AG04449 (cell line): Measurements from ENCODE around the gene COPE.

Experiments used
- CTCF ChIA-PET: fragments of 350-600 bp; formaldehyde crosslinking; extraction: SDS; loops from one replicate; lab custom pipeline; 2021; ENCODE audit warnings: antibody characterized with exemption; lab: Yijun Ruan, JAX
- POLR2A ChIA-PET: fragments of 400-600, 350-600 bp; formaldehyde crosslinking; extraction: SDS; loops from one replicate; lab custom pipeline; 2020; ENCODE audit warnings: antibody characterized with exemption, inconsistent platforms; lab: Yijun Ruan, JAX
- DNase-seq: peaks from one replicate; pipeline ENCODE4 v3.0.0-alpha.2; 2010; ENCODE audit warnings: low read depth, low spot score
- H3K4me3 ChIP-seq: 2 replicates; pipeline ENCODE4 v1.5.1; 2011; ENCODE audit warnings: low read depth, mild to moderate bottlenecking, control low read depth, low read length
- TF ChIP-seq, protein P1 (sequence below): IDR thresholded peaks from one replicate; pipeline ENCODE4 v1.5.1; 2011; ENCODE audit warnings: mild to moderate bottlenecking, moderate library complexity, low read length, control low read depth, inconsistent platforms; ENCODE audit not compliant: insufficient read depth; ENCODE audit errors: missing control alignments

Gene COPE

DNA sequence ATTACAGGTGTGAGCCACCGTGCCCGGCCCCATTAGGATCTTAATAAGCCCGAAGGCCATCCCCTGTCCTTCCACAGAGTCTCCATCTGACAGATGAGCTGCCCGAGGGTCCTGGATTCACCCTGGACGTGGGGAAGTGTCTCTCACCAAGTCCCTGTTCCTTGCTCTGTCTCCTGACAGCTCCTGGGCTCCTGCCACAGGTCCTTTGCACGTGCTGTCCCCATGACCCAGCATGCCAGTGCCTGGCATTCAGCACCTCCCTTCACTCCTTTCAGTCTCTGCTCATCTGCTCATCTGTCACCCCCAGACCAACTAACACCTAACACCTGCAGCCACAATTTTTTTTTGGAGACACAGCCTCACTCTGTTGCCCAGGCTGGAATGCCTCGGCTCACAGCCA, 37.7 kb downstream of the COPE start:
- ChIA-PET CTCF (interaction anchor here (1.0 to 10.1 kb wide), 4 partner anchors 9 to 34 kb away, joined by 3 to 101 read pairs (median 7); no protein-coding TSS in a partner anchor), POLR2A (no interaction called here)
- no peak for DNase-seq
- TF ChIP-seq, protein P1, sequence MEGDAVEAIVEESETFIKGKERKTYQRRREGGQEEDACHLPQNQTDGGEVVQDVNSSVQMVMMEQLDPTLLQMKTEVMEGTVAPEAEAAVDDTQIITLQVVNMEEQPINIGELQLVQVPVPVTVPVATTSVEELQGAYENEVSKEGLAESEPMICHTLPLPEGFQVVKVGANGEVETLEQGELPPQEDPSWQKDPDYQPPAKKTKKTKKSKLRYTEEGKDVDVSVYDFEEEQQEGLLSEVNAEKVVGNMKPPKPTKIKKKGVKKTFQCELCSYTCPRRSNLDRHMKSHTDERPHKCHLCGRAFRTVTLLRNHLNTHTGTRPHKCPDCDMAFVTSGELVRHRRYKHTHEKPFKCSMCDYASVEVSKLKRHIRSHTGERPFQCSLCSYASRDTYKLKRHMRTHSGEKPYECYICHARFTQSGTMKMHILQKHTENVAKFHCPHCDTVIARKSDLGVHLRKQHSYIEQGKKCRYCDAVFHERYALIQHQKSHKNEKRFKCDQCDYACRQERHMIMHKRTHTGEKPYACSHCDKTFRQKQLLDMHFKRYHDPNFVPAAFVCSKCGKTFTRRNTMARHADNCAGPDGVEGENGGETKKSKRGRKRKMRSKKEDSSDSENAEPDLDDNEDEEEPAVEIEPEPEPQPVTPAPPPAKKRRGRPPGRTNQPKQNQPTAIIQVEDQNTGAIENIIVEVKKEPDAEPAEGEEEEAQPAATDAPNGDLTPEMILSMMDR, result no peak
- no peak overlapping the region for H3K4me3 ChIP-seq

DNA sequence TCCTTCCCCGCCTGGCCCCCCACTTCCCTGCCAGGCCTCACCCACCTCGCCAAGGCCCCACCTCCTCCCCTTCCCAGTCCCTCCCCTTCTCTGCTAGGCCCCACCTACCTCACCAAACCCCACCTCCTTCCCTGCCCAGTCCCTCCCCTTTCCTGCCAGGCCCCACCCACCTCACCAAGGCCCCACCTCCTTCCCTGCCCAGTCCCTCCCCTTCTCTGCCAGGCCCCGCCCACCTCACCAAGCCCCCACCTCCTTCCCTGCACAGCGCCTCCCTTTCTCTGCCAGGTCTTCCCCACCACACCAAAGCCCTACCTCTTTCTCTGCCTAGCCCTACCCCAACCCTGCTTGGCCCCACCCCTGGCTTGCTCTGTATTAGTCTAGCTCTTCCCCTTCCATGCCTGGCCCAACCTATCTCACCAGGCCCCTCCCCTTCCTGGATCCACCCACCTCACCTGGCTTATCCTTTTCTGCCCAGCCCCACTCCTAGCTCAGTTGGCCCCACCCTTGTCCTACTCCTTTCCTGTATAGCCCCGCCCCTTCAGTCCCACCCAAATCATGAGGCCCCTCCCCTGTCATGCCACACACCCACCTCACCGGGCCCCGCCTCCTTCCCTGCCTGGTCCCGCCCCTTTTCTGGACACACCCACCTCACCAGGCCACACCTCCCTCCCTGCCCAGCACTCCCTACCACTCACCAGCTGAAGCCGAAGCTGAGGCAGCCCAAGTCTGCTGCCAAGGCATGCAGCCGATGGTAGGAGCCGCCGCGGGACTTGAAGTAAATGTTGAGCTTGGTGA, 39.4 kb downstream of the COPE start:
- DNase-seq, result no peak
- TF ChIP-seq, protein P1, result no peak
- no peak overlapping the region for H3K4me3 ChIP-seq
- POLR2A ChIA-PET, result no interaction called here
- CTCF ChIA-PET, result interaction anchor here (1.0 to 10.1 kb wide), 3 partner anchors 14 to 32 kb away, joined by 3 to 101 read pairs (median 9); no protein-coding TSS in a partner anchor

GRCh38 chr19:18878858-18879578, 40.2 kb downstream of the COPE start:
- CTCF ChIA-PET, result interaction anchor here (2.3 to 10.1 kb wide), 2 partner anchors 13 to 31 kb away, joined by 9 to 101 read pairs; no protein-coding TSS in a partner anchor

DNA sequence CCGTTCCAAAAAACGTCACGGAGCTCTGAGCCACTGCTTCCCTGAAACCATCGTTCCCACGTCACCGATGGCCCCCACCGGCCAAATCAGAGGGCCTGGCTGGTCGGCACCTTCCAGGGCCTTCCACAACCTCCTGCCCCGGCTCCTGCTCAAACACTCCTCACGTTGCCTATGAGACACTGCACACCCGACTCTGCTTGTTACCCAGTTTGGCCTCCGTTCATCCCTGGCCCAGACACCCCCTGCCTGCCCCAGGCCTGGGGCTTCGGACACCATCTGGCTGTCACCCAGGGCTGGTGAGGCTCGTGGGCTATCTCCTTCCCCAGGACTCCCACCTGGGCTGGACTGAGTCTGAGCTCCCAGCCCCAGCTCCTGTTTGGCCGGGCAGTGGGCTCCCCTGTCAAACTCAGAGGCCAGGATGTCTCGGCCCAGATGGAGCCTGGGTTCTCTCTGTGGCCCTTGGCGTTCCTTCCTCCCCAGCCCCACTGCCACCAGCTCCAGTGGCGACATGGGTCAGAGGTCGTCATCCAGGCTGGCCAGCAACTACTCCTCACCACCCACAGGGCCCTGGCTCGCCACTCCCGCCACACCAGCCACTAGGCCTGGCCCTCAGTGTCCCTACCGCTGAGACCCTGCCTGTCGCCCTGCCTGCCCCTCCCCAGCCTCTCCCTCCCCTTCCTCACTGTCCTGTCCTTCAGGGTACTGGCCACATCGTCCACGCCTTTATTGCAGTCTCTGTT, 41.0 kb downstream of the COPE start:
- POLR2A ChIA-PET, result no interaction called here
- CTCF ChIA-PET, result interaction anchor here (3.5 to 10.1 kb wide), 2 partner anchors 13 to 30 kb away, joined by 16 to 101 read pairs; no protein-coding TSS in a partner anchor
- no peak overlapping the region for H3K4me3 ChIP-seq

More at GRCh38 chr19:18878858-18879578, 40.2 kb downstream of the COPE start:
- H3K4me3 ChIP-seq, result no peak overlapping the region
- TF ChIP-seq, protein P1, result no peak
- DNase-seq, result no peak
- POLR2A ChIA-PET, result no interaction called here

DNA sequence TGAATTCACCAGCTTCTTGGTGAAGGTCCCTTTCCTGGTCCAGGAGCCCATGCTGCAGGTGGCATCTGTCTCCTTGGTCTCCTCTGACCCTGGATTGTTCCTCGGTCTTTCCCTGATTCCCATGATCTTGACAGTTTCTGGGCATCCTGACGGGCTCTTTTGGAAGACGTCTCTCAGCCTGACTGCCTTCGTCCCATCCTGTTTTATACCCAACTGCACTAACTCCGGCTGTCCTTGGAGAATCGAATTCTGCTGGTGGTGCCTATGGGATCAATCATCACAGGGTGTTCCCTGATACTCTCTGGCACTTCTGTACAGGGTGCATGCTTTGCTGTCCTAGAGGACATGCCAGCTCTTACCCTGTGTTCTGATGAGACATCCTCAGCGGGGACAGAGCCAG, 42.3 kb downstream of the COPE start:
- TF ChIP-seq, protein P1, result no peak
- POLR2A ChIA-PET, result no interaction called here
- H3K4me3 ChIP-seq, result no peak overlapping the region
- CTCF ChIA-PET, result interaction anchor here (1.1 to 10.1 kb wide), 5 partner anchors 11 to 110 kb away, joined by 3 to 101 read pairs (median 6); no protein-coding TSS in a partner anchor
- DNase-seq, result no peak

More for the DNA sequence above, 41.0 kb downstream of the COPE start:
- no peak for DNase-seq
- TF ChIP-seq, protein P1, result no peak
